Adipocyte (in vitro differentiated cells): ENCODE results near the gene KCTD5.
"Not testable (repeated sequence)": the region's sequence is repeated elsewhere in the genome, so short reads cannot be mapped to it uniquely, and the experiment has no call there.

Experiments used
- DNase-seq: peaks from one replicate; pipeline ENCODE4 v3.0.0-alpha.2; 2015; ENCODE audit warnings: low read depth
- H3K27me3 ChIP-seq: replicated peaks from 2 replicates; pipeline ENCODE4 v1.7.0; 2013; ENCODE audit warnings: mild to moderate bottlenecking, low read length, moderate library complexity; ENCODE audit not compliant: control insufficient read depth, insufficient read depth
- H3K36me3 ChIP-seq: 2 replicates; pipeline ENCODE4 v1.7.0; 2013; ENCODE audit warnings: low read length, mild to moderate bottlenecking, moderate library complexity; ENCODE audit not compliant: control insufficient read depth, insufficient read depth, severe bottlenecking
- H3K4me1 ChIP-seq: 2 replicates; pipeline ENCODE4 v1.7.0; 2013; ENCODE audit warnings: mild to moderate bottlenecking, low read length, moderate library complexity; ENCODE audit not compliant: control insufficient read depth, insufficient read depth
- H3K4me3 ChIP-seq: 2 replicates; pipeline ENCODE4 v1.7.0; 2013; ENCODE audit warnings: mild to moderate bottlenecking, low read length, moderate library complexity
- H3K9ac ChIP-seq: 2 replicates; pipeline ENCODE4 v1.7.0; 2013; ENCODE audit warnings: mild to moderate bottlenecking, low read length, moderate library complexity
- H3K9me3 ChIP-seq: 2 replicates; pipeline ENCODE4 v1.7.0; 2013; ENCODE audit warnings: mild to moderate bottlenecking, low read length, moderate library complexity; ENCODE audit not compliant: control insufficient read depth

Gene KCTD5

GRCh38 chr16:2720719-2721633 is 38.7 kb downstream of the KCTD5 start:
- peak overlapping the region; percentile 77 for H3K9ac ChIP-seq
- H3K4me1 ChIP-seq, result peaks cover 5% of the 10 kb centered on the region
- H3K4me3 ChIP-seq, result peak overlapping the region; percentile 76
- no peaks in the 10 kb centered on the region for H3K36me3 ChIP-seq
- DNase-seq, result peak; percentile 92
- H3K27me3 ChIP-seq, result no peaks in the 10 kb centered on the region
- H3K9me3 ChIP-seq, result no peaks in the 10 kb centered on the region

GRCh38 chr16:2721634-2722173 is 39.4 kb downstream of the KCTD5 start:
- H3K9ac ChIP-seq, result peak overlapping the region; percentile 72
- DNase-seq, H3K4me1 ChIP-seq, H3K36me3 ChIP-seq, H3K27me3 ChIP-seq, H3K9me3 ChIP-seq: not testable (repeated sequence)
- H3K4me3 ChIP-seq, result peak overlapping the region; percentile 59

GRCh38 chr16:2724088-2724676 is 41.9 kb downstream of the KCTD5 start:
- H3K9ac ChIP-seq, result no peak overlapping the region
- no peak for DNase-seq
- no peaks in the 10 kb centered on the region for H3K27me3 ChIP-seq
- H3K36me3 ChIP-seq, result no peaks in the 10 kb centered on the region
- H3K9me3 ChIP-seq, result no peaks in the 10 kb centered on the region
- H3K4me3 ChIP-seq, result no peak overlapping the region
- H3K4me1 ChIP-seq, result peaks cover 5% of the 10 kb centered on the region

- Histone ChIP-seq H3K4me1 (peaks cover 1% of the 10 kb centered on the region), H3K36me3 (no peaks in the 10 kb centered on the region), H3K4me3 (no peak overlapping the region), H3K9me3 (no peaks in the 10 kb centered on the region), H3K9ac (no peak overlapping the region), H3K27me3 (no peaks in the 10 kb centered on the region)
- DNase-seq, result no peak
Measured at GRCh38 chr16:2724816-2725348, 42.6 kb downstream of the KCTD5 start.

- no peaks in the 10 kb centered on the region for H3K27me3 ChIP-seq
- no peak for DNase-seq
- H3K9me3 ChIP-seq, result no peaks in the 10 kb centered on the region
Measured at GRCh38 chr16:2726923-2727322, 44.6 kb downstream of the KCTD5 start.

GRCh38 chr16:2728034-2728433 is 45.7 kb downstream of the KCTD5 start:
- no peak overlapping the region for H3K9ac ChIP-seq

More at GRCh38 chr16:2726923-2727322, 44.6 kb downstream of the KCTD5 start:
- Histone ChIP-seq H3K36me3 (no peaks in the 10 kb centered on the region), H3K9ac (no peak overlapping the region), H3K4me3 (no peak overlapping the region), H3K4me1 (no peaks in the 10 kb centered on the region)

GRCh38 chr16:2734844-2735515 is 52.7 kb downstream of the KCTD5 start:
- DNase-seq, result no peak
- Histone ChIP-seq H3K36me3 (no peaks in the 10 kb centered on the region), H3K4me1 (no peaks in the 10 kb centered on the region), H3K9ac (no peak overlapping the region), H3K4me3 (no peak overlapping the region), H3K9me3 (no peaks in the 10 kb centered on the region), H3K27me3 (peaks cover 5% of the 10 kb centered on the region)

More at GRCh38 chr16:2728034-2728433, 45.7 kb downstream of the KCTD5 start:
- Histone ChIP-seq H3K9me3 (no peaks in the 10 kb centered on the region), H3K36me3 (no peaks in the 10 kb centered on the region), H3K4me1 (no peaks in the 10 kb centered on the region), H3K27me3 (no peaks in the 10 kb centered on the region), H3K4me3 (no peak overlapping the region)
- no peak for DNase-seq

DNA sequence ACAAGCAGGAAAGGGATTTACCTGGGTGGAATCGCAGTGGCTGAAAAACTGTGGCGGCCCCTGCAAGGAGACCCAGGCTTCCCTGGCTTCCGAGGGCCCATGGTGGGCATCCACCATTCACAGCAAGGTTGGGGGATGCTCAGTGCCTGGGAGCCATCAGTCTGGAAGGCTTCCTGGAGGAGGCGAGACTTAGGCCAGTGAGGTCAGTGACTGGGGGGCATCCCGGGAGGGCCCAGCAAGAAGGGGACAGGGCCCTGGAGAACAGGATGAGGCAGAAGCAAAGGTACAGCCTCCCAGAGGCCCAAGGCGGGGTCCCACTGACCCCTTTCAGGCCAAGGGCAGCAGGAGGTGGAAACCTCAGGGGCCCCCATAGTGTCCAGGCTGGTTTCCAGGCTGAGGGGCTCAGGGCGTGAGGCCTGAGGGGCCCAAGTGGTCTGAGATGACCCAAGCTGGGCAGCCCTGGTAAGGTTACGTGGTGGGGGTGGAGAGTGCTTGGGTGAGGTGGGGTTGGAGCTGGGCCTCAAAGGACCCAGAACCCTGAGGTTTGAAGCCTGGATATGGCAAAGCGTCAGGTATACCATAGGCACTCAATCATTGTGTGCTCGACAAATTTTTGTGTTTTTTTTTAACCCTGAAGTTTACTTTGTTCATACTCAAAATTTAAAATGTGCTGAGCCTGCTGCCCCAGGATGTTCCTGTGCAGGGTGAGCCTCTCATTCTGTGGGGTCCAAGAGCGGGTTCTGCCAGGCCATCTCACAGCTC is 54.3 kb downstream of the KCTD5 start:
- Histone ChIP-seq H3K27me3 (peaks cover 5% of the 10 kb centered on the region), H3K36me3 (no peaks in the 10 kb centered on the region), H3K9ac (no peak overlapping the region), H3K4me1 (no peaks in the 10 kb centered on the region), H3K9me3 (no peaks in the 10 kb centered on the region), H3K4me3 (no peak overlapping the region)
- DNase-seq, result no peak

DNA sequence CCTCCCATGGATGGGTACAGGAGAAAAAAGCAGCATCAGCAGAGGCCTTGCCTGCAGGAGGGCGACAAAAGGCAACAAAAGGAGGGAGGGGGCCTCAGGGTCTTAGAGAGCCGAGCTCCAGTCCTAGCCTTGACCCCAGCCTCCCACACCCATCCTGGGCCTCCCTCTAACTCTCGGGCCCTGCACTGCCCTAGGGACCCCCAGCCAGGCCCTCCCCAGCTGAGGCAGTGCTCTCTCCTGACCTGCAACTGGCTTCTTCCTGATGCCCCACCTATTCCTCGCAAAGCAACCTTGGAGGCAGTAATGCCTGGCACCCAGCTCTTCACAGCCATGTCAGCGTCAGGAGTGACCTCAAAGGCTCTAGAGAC is 54.9 kb downstream of the KCTD5 start:
- no peaks in the 10 kb centered on the region for H3K36me3 ChIP-seq
- no peak overlapping the region for H3K9ac ChIP-seq
- H3K27me3 ChIP-seq, result peaks cover 5% of the 10 kb centered on the region
- H3K9me3 ChIP-seq, result no peaks in the 10 kb centered on the region
- no peak overlapping the region for H3K4me3 ChIP-seq
- no peak for DNase-seq
- no peaks in the 10 kb centered on the region for H3K4me1 ChIP-seq

DNA sequence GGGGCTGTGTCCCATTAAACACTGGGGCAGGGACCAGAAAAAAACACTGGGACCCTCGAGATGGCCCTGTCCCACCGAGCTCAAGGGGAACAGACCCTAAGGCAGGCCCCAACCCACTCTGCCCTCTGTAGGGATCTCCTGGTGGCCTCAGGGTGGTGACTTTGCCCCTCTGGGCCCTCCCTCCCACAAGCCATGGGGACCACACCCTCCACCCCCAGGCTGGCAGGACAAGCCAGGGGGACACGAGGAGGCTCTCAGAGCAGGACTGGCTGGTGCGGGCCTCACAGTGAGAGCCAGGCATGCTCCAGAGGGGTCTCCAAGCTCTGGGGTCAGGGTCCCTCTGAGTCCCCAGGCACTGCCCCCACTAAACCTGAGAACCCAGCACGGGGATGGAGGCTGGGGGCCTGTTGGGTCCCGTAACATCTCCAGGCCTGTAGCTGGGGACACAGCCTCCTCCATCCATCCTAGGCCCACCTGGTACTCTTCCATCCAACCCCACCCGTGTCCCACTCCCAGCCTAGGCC is 55.6 kb downstream of the KCTD5 start:
- Histone ChIP-seq H3K9me3 (no peaks in the 10 kb centered on the region), H3K36me3 (no peaks in the 10 kb centered on the region), H3K9ac (no peak overlapping the region), H3K27me3 (peaks cover 5% of the 10 kb centered on the region), H3K4me1 (no peaks in the 10 kb centered on the region), H3K4me3 (no peak overlapping the region)
- no peak for DNase-seq
